ENCODE results near the gene COL13A1.
A peak's percentile ranks its signal among the peaks of the same experiment; 100 is the strongest.

The COL13A1 gene

GRCh38 chr10:69914398-69915214, 112.9 kb downstream of the COL13A1 start:
- DNase-seq, result peak; percentile 82

GRCh38 chr10:69915215-69915560, 113.5 kb downstream of the COL13A1 start:
- DNase-seq, result no peak

GRCh38 chr10:69916118-69916517, 114.4 kb downstream of the COL13A1 start:
- DNase-seq, result peak; percentile 19

GRCh38 chr10:69918036-69918435, 116.3 kb downstream of the COL13A1 start:
- no peak for DNase-seq

- DNase-seq, result no peak
Measured at GRCh38 chr10:69919250-69919649, 117.5 kb downstream of the COL13A1 start.

GRCh38 chr10:69925111-69925510, 123.4 kb downstream of the COL13A1 start:
- DNase-seq, result no peak

GRCh38 chr10:69928339-69928738, 126.6 kb downstream of the COL13A1 start:
- no peak for DNase-seq

- DNase-seq, result no peak
Measured at GRCh38 chr10:69929575-69929974, 127.9 kb downstream of the COL13A1 start.

- DNase-seq, result peak; percentile 25
Measured at GRCh38 chr10:69934768-69935167, 133.1 kb downstream of the COL13A1 start.

- peak; percentile 47 for DNase-seq
Measured at GRCh38 chr10:69936091-69936490, 134.4 kb downstream of the COL13A1 start.

GRCh38 chr10:69938541-69938991, 136.9 kb downstream of the COL13A1 start:
- DNase-seq, result no peak

GRCh38 chr10:69939061-69939460, 137.4 kb downstream of the COL13A1 start:
- no peak for DNase-seq

- DNase-seq, result no peak
Measured at GRCh38 chr10:69939481-69939880, 137.8 kb downstream of the COL13A1 start.

GRCh38 chr10:69941730-69942129, 140.0 kb downstream of the COL13A1 start:
- DNase-seq, result no peak

GRCh38 chr10:69943292-69943820, 141.7 kb downstream of the COL13A1 start:
- DNase-seq, result no peak

- DNase-seq, result no peak
Measured at GRCh38 chr10:69944761-69945160, 143.1 kb downstream of the COL13A1 start.

- peak; percentile 90 for DNase-seq
Measured at GRCh38 chr10:69948261-69948660, 146.6 kb downstream of the COL13A1 start.

GRCh38 chr10:69949770-69950169, 148.1 kb downstream of the COL13A1 start:
- no peak for DNase-seq

- DNase-seq, result no peak
Measured at GRCh38 chr10:69951658-69952057, 150.0 kb downstream of the COL13A1 start.

GRCh38 chr10:69952069-69952800, 150.5 kb downstream of the COL13A1 start:
- no peak for DNase-seq

- no peak for DNase-seq
Measured at GRCh38 chr10:69952821-69953221, 151.1 kb downstream of the COL13A1 start.

- no peak for DNase-seq
Measured at GRCh38 chr10:69953851-69954250, 152.1 kb downstream of the COL13A1 start.

GRCh38 chr10:69955211-69955805, 153.6 kb downstream of the COL13A1 start:
- no peak for DNase-seq
